Endothelial cell of umbilical vein (primary cell): ENCODE results near the gene STMN3. TPM values are rescaled to one million over a fixed set of nuclear protein-coding genes. Genes with fewer than 3 reads are reported as not detected.

Experiments
- BruUV-seq: library from RNA; stranded (reverse); fragments of 400-500 nt; replicated peaks from 2 replicates; lab custom pipeline; 2021; lab: Mats Ljungman, UMichigan
- CTCF ChIA-PET: fragments of 300-600, 350-600 bp; sonication (Branson Sonifier 250); formaldehyde crosslinking; loops from one replicate; lab custom pipeline; 2021; ENCODE audit warnings: antibody characterized with exemption, inconsistent platforms; lab: Charles Lee
- POLR2A ChIA-PET: fragments of 300-600, 350-600 bp; sonication (Branson Sonifier 250); formaldehyde crosslinking; loops from one replicate; lab custom pipeline; 2021; ENCODE audit warnings: antibody characterized with exemption, inconsistent platforms; lab: Charles Lee
- DNase-seq: peaks from one replicate; pipeline ENCODE4 v3.0.0-alpha.2; 2011; ENCODE audit warnings: low read depth, low spot score
- FAIRE-seq: peaks from 2 replicates; lab custom pipeline; 2011; peaks lifted over from hg19 to GRCh38; lab: Jason Lieb, UNC
- H2AFZ ChIP-seq: 2 replicates; pipeline ENCODE4 v1.6.0; 2012; ENCODE audit warnings: low read depth, low read length, control low read depth, inconsistent platforms
- H3K27ac ChIP-seq: 2 replicates; pipeline ENCODE4 v1.5.1; 2011; ENCODE audit warnings: low read depth, mild to moderate bottlenecking, control low read depth, low read length, moderate library complexity; ENCODE audit not compliant: insufficient read depth
- H3K27me3 ChIP-seq, 2 experiments: 2 replicates each; pipeline versions ENCODE4 v1.6.0 to v1.6.1; 2011; ENCODE audit warnings: low read length in 2 of 2, mixed read lengths in 1 of 2; ENCODE audit not compliant: control insufficient read depth in 2 of 2, insufficient read depth in 2 of 2
- H3K36me3 ChIP-seq, 2 experiments: 2 replicates in 1 of 2; 3 replicates in 1 of 2; pipeline ENCODE4 v1.5.1; 2011; ENCODE audit warnings: low read length in 2 of 2, mild to moderate bottlenecking in 1 of 2, moderate library complexity in 1 of 2; ENCODE audit not compliant: control insufficient read depth in 2 of 2, insufficient read depth in 2 of 2; ENCODE audit errors: extremely low read depth in 1 of 2
- H3K4me1 ChIP-seq: 3 replicates; pipeline ENCODE4 v1.5.1; 2011; ENCODE audit warnings: mild to moderate bottlenecking, low read length; ENCODE audit not compliant: control insufficient read depth, insufficient read depth; ENCODE audit errors: extremely low read depth
- H3K4me2 ChIP-seq: 2 replicates; pipeline ENCODE4 v1.6.1; 2011; ENCODE audit warnings: low read length, control low read depth, mixed read lengths; ENCODE audit not compliant: insufficient read depth
- H3K4me3 ChIP-seq, 3 experiments: fragments of 200-600 bp in 1 of 3; sonication (generic), shearing (Covaris generic) in 1 of 3; replicated peaks in 1 of 3; 2 replicates each; pipeline ENCODE4 v1.5.1; 2011 to 2016; ENCODE audit warnings: control low read depth in 3 of 3, low read length in 3 of 3, mild to moderate bottlenecking in 2 of 3, inconsistent platforms in 1 of 3, low read depth in 1 of 3, moderate library complexity in 1 of 3; ENCODE audit not compliant: insufficient read depth in 1 of 3
- H3K79me2 ChIP-seq: 2 replicates; pipeline ENCODE4 v1.6.0; 2012; ENCODE audit warnings: low read length, inconsistent platforms; ENCODE audit not compliant: control insufficient read depth, insufficient read depth
- H3K9ac ChIP-seq: replicated peaks from 2 replicates; pipeline ENCODE3; 2011; ENCODE audit warnings: low read length, control low read depth; ENCODE audit not compliant: insufficient read depth; ENCODE audit errors: extremely low read depth
- H3K9me1 ChIP-seq: replicated peaks from 3 replicates; pipeline ENCODE4 v1.6.0; 2011; ENCODE audit warnings: mild to moderate bottlenecking, low read length; ENCODE audit not compliant: control insufficient read depth, insufficient read depth; ENCODE audit errors: extremely low read depth
- H3K9me3 ChIP-seq: replicated peaks from 2 replicates; pipeline ENCODE4 v1.5.1; 2012; ENCODE audit warnings: low read length, inconsistent platforms; ENCODE audit not compliant: control insufficient read depth, insufficient read depth
- H4K20me1 ChIP-seq: replicated peaks from 2 replicates; pipeline ENCODE3; 2011; ENCODE audit warnings: mild to moderate bottlenecking, low read length; ENCODE audit not compliant: control insufficient read depth, insufficient read depth; ENCODE audit errors: extremely low read depth
- CTCF ChIP-seq, 2 donors: IDR thresholded peaks; 1 replicate in 1 of 2; 2 replicates in 1 of 2; pipeline ENCODE4 v1.5.1; 2011; ENCODE audit warnings: low read length in 2 of 2, mild to moderate bottlenecking in 2 of 2, moderate library complexity in 2 of 2, control low read depth in 1 of 2, inconsistent platforms in 1 of 2, low read depth in 1 of 2; ENCODE audit not compliant: insufficient read depth in 1 of 2; ENCODE audit errors: extremely low read depth in 1 of 2
- EZH2 ChIP-seq: IDR thresholded peaks from 2 replicates; pipeline ENCODE4 v1.6.1; 2012; ENCODE audit warnings: borderline replicate concordance, low read depth, mild to moderate bottlenecking, moderate library complexity, low read length, inconsistent platforms; ENCODE audit not compliant: severe bottlenecking
- FOS ChIP-seq: IDR thresholded peaks from 2 replicates; pipeline ENCODE4 v1.6.1; 2011; ENCODE audit warnings: mild to moderate bottlenecking, low read length, moderate library complexity, borderline replicate concordance; ENCODE audit not compliant: insufficient read depth
- GATA2 ChIP-seq: IDR thresholded peaks from 2 replicates; pipeline ENCODE4 v1.7.0; 2011; ENCODE audit warnings: low read depth, mild to moderate bottlenecking, moderate library complexity, mixed read lengths, low read length; ENCODE audit not compliant: insufficient read length, insufficient read depth
- JUN ChIP-seq: IDR thresholded peaks from 2 replicates; pipeline ENCODE4 v1.6.1; 2011; ENCODE audit warnings: borderline replicate concordance, low read depth; ENCODE audit not compliant: insufficient read length, insufficient read depth
- MAX ChIP-seq: IDR thresholded peaks from 2 replicates; pipeline ENCODE4 v1.6.1; 2011; ENCODE audit not compliant: insufficient read depth, insufficient read length
- MYC ChIP-seq: IDR thresholded peaks from one replicate; pipeline ENCODE4 v1.6.1; 2011; ENCODE audit warnings: mild to moderate bottlenecking, low read depth, low read length
- POLR2A ChIP-seq: IDR thresholded peaks from 2 replicates; pipeline ENCODE4 v1.6.1; 2012; ENCODE audit warnings: low read depth, mild to moderate bottlenecking, control low read depth, low read length
- POLR2AphosphoS5 ChIP-seq: IDR thresholded peaks from 2 replicates; pipeline ENCODE4 v1.6.1; 2012; ENCODE audit warnings: low read depth, mild to moderate bottlenecking, control low read depth, low read length, moderate library complexity; ENCODE audit not compliant: insufficient read depth
- dilution Hi-C: fragments of 300-500 bp; cut with MboI; formaldehyde crosslinking; loops from one replicate; pipeline ENCODE4 v1.15.0; 2019; ENCODE audit warnings: low sequenced_read_pairs; ENCODE audit not compliant: extremely low pct_ligation_motif_present
- intact Hi-C: fragments of 100-400 bp; cut with micrococcal nuclease; formaldehyde crosslinking; loops from one replicate; pipeline ENCODE4 v1.10.0; 2022
- polyA plus RNA-seq, 4 experiments: library from polyadenylated mRNA; depleted of rRNA in 3 of 4; stranded (reverse) in 3 of 4; unstranded in 1 of 4; fragments of >200 nt; gene quantifications; 2 replicates each; pipeline versions ENCODE4 v1.2.1 to v1.2.3, GENCODE V29; 2011 to 2012; ENCODE audit warnings: missing spikeins in 1 of 4
- total RNA-seq: library from RNA; stranded (reverse); gene quantifications from 2 replicates; pipeline ENCODE4 v1.2.3, GENCODE V29; 2021

Gene STMN3
- total and polyA plus RNA-seq, 2 donors (not counting 3 experiments of a cell fraction or from before 2014, with no cell fraction given) = 1.7 to 4.7 TPM

GRCh38 chr20:63636752-63637628 is 16.2 kb downstream of the STMN3 start:
- BruUV-seq = no TSS peak
- Histone ChIP-seq H3K79me2 (no peaks in the 10 kb centered on the region), H3K9me1 (no peaks in the 10 kb centered on the region), H2AFZ (no peak overlapping the region), H3K4me3 (no peak overlapping the region), H3K9ac (no peak overlapping the region), H3K4me2 (no peak overlapping the region), H3K4me1 (peaks cover 2% of the 10 kb centered on the region), H3K27ac (no peak overlapping the region), H3K27me3 (no peaks in the 10 kb centered on the region), H4K20me1 (no peaks in the 10 kb centered on the region), H3K9me3 (no peaks in the 10 kb centered on the region), H3K36me3 (no peaks in the 10 kb centered on the region)
- ChIA-PET POLR2A (no interaction called here), CTCF (interaction anchor here (1.3 to 1.9 kb wide), 2 partner anchors 10 to 16 kb away, joined by 3 to 5 read pairs; partner anchors contain the start of genes GMEB2 and STMN3)
- intact Hi-C loops = no loop called here
- FAIRE-seq (no peak), DNase-seq (no peak)
- no peak for TF ChIP-seq CTCF (IDR thresholded peaks at IDR 0.05; ENCODE audit: extremely low read depth in 1 of 2, insufficient read depth in 1 of 2, low read depth in 1 of 2, low read length in 2 of 2)
- no peak for TF ChIP-seq JUN
- TF ChIP-seq MYC = no peak
- no peak for TF ChIP-seq GATA2
- TF ChIP-seq POLR2A = no peak
- TF ChIP-seq FOS = no peak
- TF ChIP-seq POLR2AphosphoS5 = no peak
- TF ChIP-seq MAX = no peak
- TF ChIP-seq EZH2 = no peak
- dilution Hi-C loops = no loop called here
